GM19035 (cell line): Measurements from ENCODE around the gene ARHGEF35.
A peak's percentile ranks its signal among the peaks of the same experiment; 100 is the strongest.
"Not testable (repeated sequence)": the region's sequence is repeated elsewhere in the genome, so short reads cannot be mapped to it uniquely, and the experiment has no call there.

Experiments used
- ATAC-seq: cut with Tn5 transposase; IDR thresholded peaks from one replicate; pipeline ENCODE4 v1.9.1; 2021; ENCODE audit not compliant: unreplicated experiment

The ARHGEF35 gene

GRCh38 chr7:144195212-144195872 is at the start of gene ARHGEF35:
ARHGEF35 (minus strand) TSS chr7:144195833; CDS start chr7:144188383, 7,450 bp downstream.
- ATAC-seq: peak; percentile 69

- not testable (repeated sequence) for ATAC-seq
These were observed 49.7 kb upstream of the ARHGEF35 start for GRCh38 chr7:144245372-144245771.

- not testable (repeated sequence) for ATAC-seq
These were observed 43.7 kb upstream of the ARHGEF35 start, which contains the start of gene OR2A42 for GRCh38 chr7:144239365-144239764. OR2A42 (minus strand) TSS chr7:144239605; CDS start chr7:144232843, 6,762 bp downstream.

GRCh38 chr7:144238530-144239082 is 43.0 kb upstream of the ARHGEF35 start:
- ATAC-seq: not testable (repeated sequence)

GRCh38 chr7:144233039-144233438 is 37.4 kb upstream of the ARHGEF35 start:
- not testable (repeated sequence) for ATAC-seq

GRCh38 chr7:144231027-144231426 is 35.4 kb upstream of the ARHGEF35 start:
- not testable (repeated sequence) for ATAC-seq

- ATAC-seq: not testable (repeated sequence)
These were observed 33.2 kb upstream of the ARHGEF35 start for GRCh38 chr7:144228810-144229209.

- ATAC-seq: not testable (repeated sequence)
These were observed 31.2 kb upstream of the ARHGEF35 start for GRCh38 chr7:144226866-144227265.

GRCh38 chr7:144223675-144224074 is 28.0 kb upstream of the ARHGEF35 start:
- not testable (repeated sequence) for ATAC-seq

GRCh38 chr7:144220531-144220930 is 24.9 kb upstream of the ARHGEF35 start:
- not testable (repeated sequence) for ATAC-seq

GRCh38 chr7:144219149-144219548 is 23.5 kb upstream of the ARHGEF35 start:
- ATAC-seq: peak; percentile 57

- ATAC-seq: not testable (repeated sequence)
These were observed 22.9 kb upstream of the ARHGEF35 start for GRCh38 chr7:144218581-144218980.

GRCh38 chr7:144217200-144217599 is 21.6 kb upstream of the ARHGEF35 start:
- not testable (repeated sequence) for ATAC-seq

GRCh38 chr7:144205306-144205705 is 9.7 kb upstream of the ARHGEF35 start:
- not testable (repeated sequence) for ATAC-seq

- not testable (repeated sequence) for ATAC-seq
These were observed 7.5 kb upstream of the ARHGEF35 start for GRCh38 chr7:144203086-144203485.

GRCh38 chr7:144201978-144202377 is 6.3 kb upstream of the ARHGEF35 start:
- ATAC-seq: not testable (repeated sequence)

- ATAC-seq: not testable (repeated sequence)
These were observed 3.3 kb upstream of the ARHGEF35 start for GRCh38 chr7:144198934-144199333.

- not testable (repeated sequence) for ATAC-seq
These were observed 1.2 kb downstream of the ARHGEF35 start for GRCh38 chr7:144194453-144194852.

GRCh38 chr7:144193782-144194181 is 1.9 kb downstream of the ARHGEF35 start:
- ATAC-seq: not testable (repeated sequence)

- ATAC-seq: not testable (repeated sequence)
These were observed 7.0 kb downstream of the ARHGEF35 start for GRCh38 chr7:144188578-144189171.

GRCh38 chr7:144187848-144188247 is 7.8 kb downstream of the ARHGEF35 start:
- ATAC-seq: not testable (repeated sequence)

- not testable (repeated sequence) for ATAC-seq
These were observed 12.5 kb downstream of the ARHGEF35 start, which contains the start of gene CTAGE4 for GRCh38 chr7:144183166-144183565. CTAGE4 (plus strand) TSS chr7:144183466; CDS start chr7:144183504, 38 bp downstream.
